RPMI7951 (cell line): ENCODE results near the gene LTO1. TPM values are rescaled to one million over a fixed set of nuclear protein-coding genes. Genes with fewer than 3 reads are reported as not detected.

Source experiments
- DNase-seq: peaks from one replicate; pipeline ENCODE4 v3.0.0-alpha.2; 2012; ENCODE audit warnings: low read depth
- total RNA-seq: library from RNA; depleted of rRNA; stranded (reverse); fragments of >200 nt; shearing (Covaris generic); gene quantifications from 2 replicates; pipeline ENCODE4 v1.2.3, GENCODE V29; 2014

Gene LTO1
- total RNA-seq, 1 experiment from 2014 or later, result 17.4 TPM

DNA sequence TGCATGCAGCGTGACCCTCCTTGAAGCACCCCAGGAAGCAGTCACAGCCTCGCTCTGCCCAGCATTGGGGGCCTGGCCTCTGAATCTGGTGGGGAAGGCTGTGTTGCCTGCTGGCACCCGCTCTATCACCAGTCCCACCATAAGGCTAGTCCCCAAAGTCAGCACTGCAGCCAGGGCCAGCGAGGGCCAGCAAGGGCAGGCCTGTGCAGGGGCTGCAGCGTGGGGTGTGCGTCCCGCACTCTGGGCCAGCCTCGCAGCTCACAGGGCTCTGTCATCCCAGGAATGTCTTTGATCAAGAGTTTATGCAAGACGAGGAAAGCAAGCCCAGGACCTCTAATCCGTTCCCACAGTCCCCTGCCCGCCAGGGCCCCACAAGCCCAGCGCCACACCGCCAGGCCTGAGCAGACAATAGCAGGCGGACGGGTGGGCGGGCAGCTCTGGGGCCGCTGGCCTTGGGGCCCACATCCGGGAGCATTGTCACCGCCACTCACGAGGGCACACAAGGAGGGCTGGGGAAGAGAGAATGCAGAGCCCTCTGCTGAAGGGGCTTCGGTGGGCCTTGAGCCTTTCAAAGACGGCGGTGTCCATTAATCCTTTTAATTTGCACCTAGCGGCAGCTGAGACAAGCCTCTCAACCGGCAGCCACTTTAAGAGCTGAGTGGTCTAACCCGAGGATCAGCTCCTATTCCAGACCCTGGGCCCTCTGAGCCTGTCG, 17.1 kb downstream of the LTO1 start:
- no peak for DNase-seq

DNA sequence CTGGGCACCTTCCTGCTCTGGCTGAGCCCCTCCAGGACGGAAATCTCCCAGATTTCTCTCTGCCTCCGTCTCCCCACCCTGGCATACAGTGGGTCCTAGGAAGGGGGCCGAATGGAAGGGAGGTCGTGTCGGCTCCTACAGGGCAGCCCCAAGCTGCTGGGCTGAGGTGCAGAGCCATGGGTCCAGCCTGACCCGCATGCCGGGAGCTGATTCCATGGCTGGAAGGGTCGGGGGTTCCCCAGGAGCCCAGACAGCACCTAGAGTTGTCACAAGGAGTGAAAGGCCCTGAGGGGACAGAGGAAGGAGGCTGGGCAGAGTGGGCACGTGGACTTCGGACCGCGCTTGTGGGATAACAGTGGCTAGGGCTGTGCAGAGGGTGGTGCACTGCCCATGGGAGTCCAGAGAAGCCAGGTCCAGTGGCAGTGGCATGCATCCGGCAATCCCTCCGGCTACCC, 17.7 kb downstream of the LTO1 start:
- DNase-seq, result no peak

DNA sequence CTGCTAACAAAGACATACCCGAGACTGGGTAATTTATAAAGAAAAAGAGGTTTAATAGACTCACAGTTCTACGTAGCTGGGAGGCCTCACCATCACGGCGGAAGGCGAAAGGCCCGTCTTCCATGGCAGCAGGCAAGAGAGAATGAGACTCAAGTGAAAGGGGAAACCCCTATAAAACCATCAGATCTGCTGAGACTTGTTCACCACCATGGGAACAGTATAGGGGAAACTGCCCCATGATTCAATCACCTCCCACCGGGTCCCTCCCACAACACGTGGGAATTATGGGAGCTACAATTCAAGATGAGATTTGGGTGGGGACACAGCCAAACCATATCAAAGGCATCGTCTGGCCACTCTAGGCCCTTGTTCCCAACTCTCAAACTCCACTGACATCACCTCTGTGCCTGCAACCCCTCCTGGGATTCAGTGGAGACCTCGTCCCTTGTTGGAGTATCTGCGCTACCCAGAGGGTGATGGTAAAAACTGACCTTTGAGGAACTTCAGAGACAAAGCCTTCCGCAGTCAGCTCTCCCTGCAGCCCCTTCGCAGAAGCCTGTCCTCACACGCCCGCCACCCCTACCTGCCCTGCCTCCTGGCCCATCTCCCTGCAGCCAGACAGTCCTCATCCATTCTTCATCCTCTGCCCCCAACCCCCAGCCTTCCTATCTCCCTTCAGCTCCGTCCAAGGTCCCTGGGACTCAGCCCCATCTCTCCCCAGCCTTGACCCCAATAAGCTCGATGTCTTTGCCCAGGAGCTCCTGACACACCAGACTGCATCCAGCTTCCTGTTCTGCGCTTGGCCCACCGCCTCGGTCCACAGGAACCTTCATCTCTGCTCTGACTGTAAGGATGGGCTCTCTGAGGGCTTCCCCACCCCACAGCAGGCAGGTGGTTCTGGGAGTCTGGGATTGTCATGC, 18.4 kb downstream of the LTO1 start:
- peak; percentile 38 for DNase-seq

DNA sequence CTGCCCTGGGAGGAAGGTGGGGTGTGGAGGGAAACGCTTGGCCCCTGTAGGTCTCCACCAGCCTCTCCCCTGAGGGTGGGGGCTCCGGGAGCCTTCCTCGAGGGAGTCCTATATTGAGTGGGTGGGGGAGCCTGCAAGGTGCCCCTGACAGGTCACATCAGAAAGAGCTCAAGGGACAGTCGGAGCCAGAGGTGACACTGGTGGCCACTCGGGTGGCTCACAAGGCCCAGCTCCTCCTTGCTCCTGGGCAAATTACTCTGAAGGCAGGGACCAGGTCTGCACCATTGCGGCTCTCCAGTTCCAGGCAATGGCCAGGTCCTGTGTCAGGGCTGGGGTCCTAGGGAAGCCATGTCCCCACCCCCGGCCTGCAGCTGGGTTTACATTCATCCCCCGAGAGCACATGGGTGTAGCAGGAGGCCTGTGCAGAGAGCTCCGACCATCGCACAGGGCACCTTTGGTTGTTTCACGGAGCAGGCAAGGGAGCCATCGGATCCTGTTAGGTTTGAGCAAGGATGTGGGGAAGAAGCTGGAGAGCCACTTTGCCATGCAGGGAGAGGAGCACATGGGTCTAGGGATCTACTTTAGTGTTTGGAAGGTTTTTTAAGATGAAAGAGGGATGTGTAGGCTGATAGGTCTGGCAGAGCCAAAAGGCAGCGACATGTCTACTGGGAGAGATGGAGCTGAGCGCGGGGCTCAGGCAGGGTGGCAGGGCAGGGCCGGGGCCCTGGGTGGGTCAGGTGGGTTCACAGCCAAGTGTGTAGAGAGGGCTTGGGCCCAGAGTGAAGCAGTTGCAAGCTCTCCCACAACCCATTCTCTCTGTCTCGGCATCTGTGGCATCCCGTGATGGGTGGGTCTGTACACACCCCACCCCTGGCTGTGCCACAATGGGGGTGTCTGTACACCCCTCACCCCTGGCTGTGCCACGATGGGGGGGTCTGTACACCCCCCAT, 19.4 kb downstream of the LTO1 start:
- peak; percentile 41 for DNase-seq

DNA sequence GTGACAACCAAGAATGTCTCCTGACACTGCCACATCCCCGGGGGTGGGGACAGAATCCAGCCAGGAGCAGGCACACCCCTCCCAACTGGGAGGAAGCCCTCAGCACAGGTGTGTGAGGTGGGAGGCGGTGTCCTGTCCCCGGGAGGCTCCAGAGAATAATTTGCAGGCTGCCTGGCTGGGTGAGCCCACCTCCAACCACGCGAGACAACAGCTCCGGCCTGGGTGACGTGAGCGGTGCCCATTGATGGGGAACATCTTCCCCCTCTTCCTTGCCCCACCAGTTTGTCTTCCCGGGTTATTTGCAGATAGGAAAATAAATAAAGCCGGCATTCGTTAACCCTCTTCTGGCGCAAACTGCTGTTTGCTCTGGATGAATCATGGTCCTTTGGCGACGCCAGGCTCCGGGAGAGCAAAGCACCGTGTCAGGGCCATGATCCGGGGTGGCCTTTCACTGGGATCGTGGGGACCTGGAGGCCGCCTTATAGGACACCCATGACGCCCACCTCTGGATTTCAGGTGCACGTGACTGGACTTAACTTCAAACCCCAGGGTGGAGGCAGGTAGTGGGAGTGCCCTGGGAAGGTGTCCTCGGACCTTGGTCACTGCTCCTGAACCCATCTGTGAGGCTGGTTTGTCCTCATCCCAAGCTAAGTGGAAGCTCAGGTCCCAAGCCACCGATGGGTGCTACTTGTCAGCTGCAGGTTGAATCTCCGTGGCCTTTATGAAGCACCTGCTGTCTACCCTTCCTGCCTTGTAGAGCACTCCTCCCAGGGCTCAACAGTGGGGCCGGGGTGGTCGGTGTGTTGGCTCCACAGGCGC, 20.3 kb downstream of the LTO1 start:
- peak; percentile 46 for DNase-seq

DNA sequence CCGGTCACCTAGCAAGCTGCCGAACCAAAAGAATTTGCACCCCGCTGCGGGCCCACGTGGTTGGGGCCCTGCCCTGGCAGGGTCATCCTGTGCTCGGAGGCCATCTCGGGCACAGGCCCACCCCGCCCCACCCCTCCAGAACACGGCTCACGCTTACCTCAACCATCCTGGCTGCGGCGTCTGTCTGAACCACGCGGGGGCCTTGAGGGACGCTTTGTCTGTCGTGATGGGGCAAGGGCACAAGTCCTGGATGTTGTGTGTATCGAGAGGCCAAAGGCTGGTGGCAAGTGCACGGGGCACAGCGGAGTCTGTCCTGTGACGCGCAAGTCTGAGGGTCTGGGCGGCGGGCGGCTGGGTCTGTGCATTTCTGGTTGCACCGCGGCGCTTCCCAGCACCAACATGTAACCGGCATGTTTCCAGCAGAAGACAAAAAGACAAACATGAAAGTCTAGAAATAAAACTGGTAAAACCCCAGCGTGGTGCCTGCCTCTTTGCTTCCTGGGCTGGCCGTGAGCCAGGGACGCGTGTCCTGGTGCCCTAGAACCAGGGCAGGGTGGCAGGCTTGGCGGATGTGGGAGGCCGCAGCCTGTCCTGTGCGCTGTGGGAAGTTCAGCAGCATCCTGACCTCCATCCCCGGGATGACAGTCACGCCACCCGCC, 21.0 kb downstream of the LTO1 start:
- DNase-seq, result no peak

DNA sequence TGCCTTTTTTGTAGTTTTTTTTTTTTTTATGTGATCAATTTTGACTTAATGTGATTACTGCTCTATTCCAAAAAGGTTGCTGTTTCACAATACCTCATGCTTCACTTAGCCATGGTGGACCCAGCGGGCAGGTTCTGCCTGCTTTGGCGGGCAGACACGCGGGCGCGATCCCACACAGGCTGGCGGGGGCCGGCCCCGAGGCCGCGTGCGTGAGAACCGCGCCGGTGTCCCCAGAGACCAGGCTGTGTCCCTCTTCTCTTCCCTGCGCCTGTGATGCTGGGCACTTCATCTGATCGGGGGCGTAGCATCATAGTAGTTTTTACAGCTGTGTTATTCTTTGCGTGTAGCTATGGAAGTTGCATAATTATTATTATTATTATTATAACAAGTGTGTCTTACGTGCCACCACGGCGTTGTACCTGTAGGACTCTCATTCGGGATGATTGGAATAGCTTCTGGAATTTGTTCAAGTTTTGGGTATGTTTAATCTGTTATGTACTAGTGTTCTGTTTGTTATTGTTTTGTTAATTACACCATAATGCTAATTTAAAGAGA, 21.7 kb downstream of the LTO1 start:
- DNase-seq, result no peak

DNA sequence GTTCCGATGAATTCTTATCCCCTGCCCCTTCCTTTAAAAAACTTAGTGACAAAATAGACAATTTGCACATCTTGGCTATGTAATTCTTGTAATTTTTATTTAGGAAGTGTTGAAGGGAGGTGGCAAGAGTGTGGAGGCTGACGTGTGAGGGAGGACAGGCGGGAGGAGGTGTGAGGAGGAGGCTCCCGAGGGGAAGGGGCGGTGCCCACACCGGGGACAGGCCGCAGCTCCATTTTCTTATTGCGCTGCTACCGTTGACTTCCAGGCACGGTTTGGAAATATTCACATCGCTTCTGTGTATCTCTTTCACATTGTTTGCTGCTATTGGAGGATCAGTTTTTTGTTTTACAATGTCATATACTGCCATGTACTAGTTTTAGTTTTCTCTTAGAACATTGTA, 22.2 kb downstream of the LTO1 start:
- no peak for DNase-seq

DNA sequence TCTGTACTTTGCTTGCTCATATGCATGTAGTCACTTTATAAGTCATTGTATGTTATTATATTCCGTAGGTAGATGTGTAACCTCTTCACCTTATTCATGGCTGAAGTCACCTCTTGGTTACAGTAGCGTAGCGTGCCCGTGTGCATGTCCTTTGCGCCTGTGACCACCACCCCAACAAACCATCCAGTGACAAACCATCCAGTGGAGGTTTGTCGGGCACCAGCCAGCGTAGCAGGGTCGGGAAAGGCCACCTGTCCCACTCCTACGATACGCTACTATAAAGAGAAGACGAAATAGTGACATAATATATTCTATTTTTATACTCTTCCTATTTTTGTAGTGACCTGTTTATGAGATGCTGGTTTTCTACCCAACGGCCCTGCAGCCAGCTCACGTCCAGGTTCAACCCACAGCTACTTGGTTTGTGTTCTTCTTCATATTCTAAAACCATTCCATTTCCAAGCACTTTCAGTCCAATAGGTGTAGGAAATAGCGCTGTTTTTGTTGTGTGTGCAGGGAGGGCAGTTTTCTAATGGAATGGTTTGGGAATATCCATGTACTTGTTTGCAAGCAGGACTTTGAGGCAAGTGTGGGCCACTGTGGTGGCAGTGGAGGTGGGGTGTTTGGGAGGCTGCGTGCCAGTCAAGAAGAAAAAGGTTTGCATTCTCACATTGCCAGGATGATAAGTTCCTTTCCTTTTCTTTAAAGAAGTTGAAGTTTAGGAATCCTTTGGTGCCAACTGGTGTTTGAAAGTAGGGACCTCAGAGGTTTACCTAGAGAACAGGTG, 23.1 kb downstream of the LTO1 start:
- no peak for DNase-seq

DNA sequence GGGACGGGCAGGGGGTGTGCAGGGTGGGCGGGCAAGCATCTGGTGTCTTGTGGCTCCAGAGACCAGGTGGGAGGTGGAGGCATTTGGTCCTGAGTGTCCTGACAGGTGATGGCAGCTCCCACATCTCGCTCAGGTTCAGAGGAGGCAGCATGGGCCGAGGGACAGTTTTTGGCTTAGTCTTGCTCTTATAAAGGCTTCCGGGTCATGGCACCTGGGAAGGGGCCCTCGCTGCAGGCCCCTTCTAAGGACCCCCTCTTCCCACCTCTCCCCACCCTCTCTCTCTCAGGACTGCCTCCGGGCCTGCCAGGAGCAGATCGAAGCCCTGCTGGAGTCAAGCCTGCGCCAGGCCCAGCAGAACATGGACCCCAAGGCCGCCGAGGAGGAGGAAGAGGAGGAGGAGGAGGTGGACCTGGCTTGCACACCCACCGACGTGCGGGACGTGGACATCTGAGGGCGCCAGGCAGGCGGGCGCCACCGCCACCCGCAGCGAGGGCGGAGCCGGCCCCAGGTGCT, 24.3 kb downstream of the LTO1 start:
- DNase-seq, result no peak

DNA sequence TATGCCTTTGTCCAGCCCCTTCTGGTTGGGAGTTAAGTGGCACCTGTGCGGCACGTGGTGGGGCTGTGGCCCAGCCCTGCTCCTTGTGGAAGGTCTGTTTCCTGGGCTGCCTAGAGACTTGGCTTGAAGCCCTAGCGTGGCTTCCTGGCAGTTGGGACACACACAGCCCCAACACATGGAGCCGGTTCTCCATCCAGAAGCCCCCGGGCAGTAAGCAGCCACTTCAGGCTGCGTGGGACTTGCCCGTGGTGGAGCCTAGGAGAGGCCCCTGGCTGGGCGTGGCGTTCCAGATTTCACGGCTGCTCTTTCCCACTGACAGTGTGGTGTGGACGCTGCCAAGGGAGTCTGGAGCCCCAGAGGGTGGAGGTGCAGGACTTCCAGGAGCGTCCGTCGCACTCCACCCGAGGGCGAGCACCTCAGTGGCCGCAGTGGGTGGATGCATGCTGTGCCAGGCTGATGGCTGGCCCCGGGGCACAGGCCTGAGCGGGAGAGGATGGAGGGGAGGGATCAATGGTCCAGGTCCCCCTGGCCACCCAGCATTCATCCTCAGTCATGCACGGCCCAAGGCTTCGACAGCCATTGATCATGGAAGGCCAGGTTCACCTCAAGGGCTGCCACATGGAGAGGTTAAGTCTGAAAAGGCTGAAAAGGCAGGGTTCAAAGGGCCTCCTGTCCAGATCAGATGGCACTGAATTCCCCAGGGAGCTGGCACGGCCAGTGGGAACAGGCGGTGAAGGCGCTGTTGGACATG, 24.9 kb downstream of the LTO1 start:
- peak; percentile 78 for DNase-seq

DNA sequence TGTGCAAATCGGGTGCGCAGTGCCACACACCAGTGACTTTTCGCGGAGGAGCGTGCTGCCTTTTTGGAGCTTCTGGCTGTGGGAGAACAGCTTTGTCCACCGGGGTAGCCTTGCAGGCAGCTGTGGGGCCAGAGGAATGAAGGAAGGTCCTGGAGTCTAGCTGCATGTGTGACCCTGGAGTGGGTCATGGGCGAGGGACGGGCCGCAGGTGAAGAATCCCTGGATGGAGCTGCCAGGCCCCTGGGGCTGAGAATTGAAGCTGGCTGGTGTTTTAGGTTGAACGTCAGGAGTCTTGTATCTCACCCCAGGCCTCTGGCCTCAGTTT, 25.6 kb downstream of the LTO1 start:
- DNase-seq, result no peak

DNA sequence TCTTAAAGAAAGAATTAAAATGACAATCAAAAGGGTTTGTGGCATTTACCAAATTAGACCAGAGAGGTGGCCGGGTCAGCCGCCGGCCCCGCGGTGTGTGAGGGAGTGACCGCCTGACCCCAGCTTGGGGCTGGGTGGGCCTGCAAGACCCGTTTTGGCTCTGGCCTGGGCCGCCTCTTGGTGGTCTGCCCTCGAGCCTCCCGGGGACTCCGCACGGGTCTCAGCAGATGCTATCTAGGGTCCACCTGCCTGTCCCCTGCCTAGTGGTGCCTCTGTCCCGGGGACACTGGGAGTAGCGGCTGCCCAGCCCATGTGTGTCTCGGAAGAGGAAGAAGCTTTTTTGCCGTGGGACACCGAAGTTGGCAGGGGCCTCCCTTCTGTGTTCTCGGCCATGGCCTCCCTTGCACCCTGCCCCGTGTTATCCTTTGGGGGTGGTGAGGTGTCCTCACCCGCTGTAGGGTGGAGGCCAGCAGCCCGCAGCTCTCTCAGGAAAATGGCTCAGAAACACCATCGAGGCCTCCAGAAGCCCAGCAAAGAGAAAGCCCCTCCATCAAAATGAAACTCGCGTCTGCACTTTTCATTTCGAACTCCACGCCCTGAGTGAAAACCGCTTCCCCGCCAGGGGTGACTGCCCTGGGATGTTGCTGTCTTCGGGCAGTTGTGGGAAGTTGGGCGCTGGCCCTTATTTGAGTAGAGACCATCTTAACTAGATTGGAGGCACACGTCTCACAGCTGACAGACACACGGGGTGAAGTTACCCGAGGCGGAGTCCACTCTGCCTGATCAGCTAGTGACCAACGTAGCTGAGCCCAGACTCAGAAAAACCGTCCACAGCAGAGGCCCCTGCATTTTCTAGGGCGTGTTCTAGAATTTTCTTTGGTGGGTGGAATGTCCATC, 26.2 kb downstream of the LTO1 start:
- peak; percentile 23 for DNase-seq

DNA sequence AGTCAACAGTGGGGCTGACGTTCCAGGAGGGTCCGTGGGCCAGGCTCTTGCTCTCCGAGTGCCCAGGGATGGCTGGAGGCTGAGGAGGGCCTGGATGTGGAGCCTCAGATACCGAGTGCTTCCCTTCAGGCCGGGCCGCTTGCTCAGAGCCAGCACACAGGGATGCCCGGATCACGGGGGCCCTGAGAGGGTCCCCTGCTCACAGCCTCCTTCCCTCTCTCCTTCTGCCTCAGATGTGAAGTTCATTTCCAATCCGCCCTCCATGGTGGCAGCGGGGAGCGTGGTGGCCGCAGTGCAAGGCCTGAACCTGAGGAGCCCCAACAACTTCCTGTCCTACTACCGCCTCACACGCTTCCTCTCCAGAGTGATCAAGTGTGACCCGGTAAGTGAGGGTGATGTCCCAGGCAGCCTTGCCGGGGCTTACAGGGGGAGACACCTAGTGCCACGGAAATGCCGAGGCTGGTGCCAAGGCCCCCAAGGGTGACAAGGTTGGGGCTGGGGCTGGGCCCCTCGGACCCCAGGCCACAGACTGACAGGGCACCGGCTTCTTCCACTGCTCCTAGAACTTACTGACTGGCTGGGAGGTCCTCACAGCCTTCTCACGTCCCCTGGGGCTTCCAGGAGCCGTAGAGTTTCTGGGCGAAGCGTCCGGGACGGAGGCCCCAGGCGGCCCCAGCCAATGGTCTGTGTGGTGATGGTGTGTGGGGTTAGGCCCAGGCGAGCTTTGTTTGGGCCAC, 27.2 kb downstream of the LTO1 start:
- DNase-seq, result peak; percentile 22

DNA sequence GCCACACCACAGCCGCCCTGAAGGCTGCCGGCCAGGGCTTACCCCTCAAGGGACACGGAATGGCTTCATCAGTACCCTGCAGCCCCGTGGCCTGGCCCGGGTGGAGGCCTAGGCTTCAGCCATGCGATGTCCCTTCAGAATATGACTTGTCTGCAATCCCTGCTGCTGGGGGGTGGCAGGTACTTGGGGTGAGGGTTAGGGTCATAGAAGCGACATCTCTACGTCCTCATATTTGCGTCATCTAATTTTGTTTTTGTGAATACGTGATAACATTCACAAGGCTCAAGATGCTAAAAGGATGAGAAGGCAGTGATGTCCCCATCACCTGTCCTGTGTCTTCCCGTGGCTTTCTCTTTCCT, 27.8 kb downstream of the LTO1 start:
- DNase-seq, result peak; percentile 26

DNA sequence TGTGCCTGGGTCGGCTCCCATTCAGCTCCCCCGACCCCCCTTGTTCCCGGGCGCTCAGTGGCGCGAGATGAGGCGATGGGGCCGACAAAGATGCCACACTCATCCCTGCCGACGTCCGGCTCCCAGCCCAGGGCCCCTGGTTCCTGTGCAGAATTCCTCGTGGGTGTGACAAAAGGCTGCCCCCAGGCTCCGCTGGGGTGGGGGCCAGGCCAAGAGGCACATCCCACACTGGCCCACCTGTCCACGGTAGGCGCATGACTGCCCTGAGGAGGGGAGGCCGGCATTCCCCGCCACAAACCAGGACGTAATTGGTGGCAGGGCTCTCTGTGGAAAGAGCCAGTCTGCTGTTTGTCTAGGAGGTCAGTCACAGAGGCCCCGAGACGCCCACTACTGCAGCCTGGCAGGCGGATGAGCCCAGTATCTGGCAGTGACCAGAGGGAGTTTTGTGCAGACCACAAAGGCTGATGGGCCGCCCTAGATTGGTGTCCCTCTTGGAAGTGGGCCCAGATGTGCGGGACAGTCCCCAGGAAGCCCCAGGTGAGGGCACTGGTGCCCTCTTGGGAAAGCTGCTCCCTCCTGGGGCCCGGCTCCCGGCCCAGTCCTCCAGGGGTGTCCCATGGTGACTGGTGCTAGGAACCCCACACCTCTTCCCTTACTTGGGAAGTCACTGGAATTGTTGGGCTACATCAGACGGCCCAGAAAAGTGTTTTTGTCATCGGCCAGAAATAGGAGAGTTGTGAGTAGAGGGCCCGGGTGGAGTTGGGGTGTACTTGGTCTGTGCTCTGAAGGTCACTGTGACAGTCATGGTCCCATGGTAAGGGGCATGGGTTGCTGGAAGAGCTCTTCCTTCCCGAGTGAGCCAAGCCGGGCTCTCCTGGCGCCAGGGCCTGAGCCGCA, 28.4 kb downstream of the LTO1 start:
- peak; percentile 42 for DNase-seq
